Lung (tissue), 12 donors: ENCODE data around the gene LAMB4. TPM values are rescaled to one million over a fixed set of nuclear protein-coding genes. Genes with fewer than 3 reads are reported as not detected.

ENCODE experiments used
- ATAC-seq: fragments of 200-7000 bp; cut with Tn5 transposase; one replicate; pipeline ENCODE4 v1.9.1; 2020; ENCODE audit warnings: moderate number of reproducible peaks; ENCODE audit not compliant: insufficient read depth, low FRiP score
- DNase-seq, 3 donors: peaks; one replicate each; pipeline ENCODE4 v3.0.0-alpha.2; 2013 to 2017
- H3K27ac ChIP-seq, 2 donors: one replicate each; pipeline ENCODE4 v1.5.1; 2013; ENCODE audit warnings: mild to moderate bottlenecking in 2 of 2, moderate library complexity in 2 of 2, control low read depth in 1 of 2, inconsistent platforms in 1 of 2, low read depth in 1 of 2, low read length in 1 of 2
- H3K27me3 ChIP-seq, 3 donors: one replicate each; pipeline ENCODE4 v1.5.1; 2013; ENCODE audit warnings: low read length in 2 of 3; ENCODE audit not compliant: control insufficient read depth in 3 of 3, insufficient read depth in 3 of 3
- H3K36me3 ChIP-seq, 4 donors: one replicate each; pipeline ENCODE4 v1.5.1; 2013; ENCODE audit warnings: low read length in 4 of 4, mild to moderate bottlenecking in 1 of 4, moderate library complexity in 1 of 4; ENCODE audit not compliant: control insufficient read depth in 4 of 4, insufficient read depth in 4 of 4
- H3K4me1 ChIP-seq, 5 donors: one replicate each; pipeline ENCODE4 v1.5.1; 2013; ENCODE audit warnings: low read length in 5 of 5, mild to moderate bottlenecking in 2 of 5, moderate library complexity in 1 of 5; ENCODE audit not compliant: control insufficient read depth in 5 of 5, insufficient read depth in 5 of 5
- H3K4me3 ChIP-seq: one replicate; pipeline ENCODE4 v1.5.1; 2013; ENCODE audit warnings: mild to moderate bottlenecking, control low read depth, moderate library complexity
- H3K9ac ChIP-seq, 2 donors: one replicate each; pipeline ENCODE4 v1.5.1; 2013; ENCODE audit warnings: low read length in 2 of 2, control low read depth in 1 of 2; ENCODE audit not compliant: insufficient read depth in 1 of 2
- H3K9me3 ChIP-seq, 4 donors: one replicate each; pipeline ENCODE4 v1.5.1; 2013; ENCODE audit warnings: low read length in 3 of 4, mild to moderate bottlenecking in 1 of 4, moderate library complexity in 1 of 4; ENCODE audit not compliant: control insufficient read depth in 4 of 4, insufficient read depth in 3 of 4
- CTCF ChIP-seq: IDR thresholded peaks from 2 replicates; pipeline ENCODE4 v1.5.1; 2012; ENCODE audit warnings: mild to moderate bottlenecking; ENCODE audit errors: control extremely low read depth, extremely low read depth
- WGBS, 2 donors: extraction: QIAGEN DNeasy Blood & Tissue Kit; methylation state at CpG; one replicate each; pipeline ENCODE4 v1.1.7; 2013; 5-methylcytosine and 5-hydroxymethylcytosine counted together
- polyA plus RNA-seq, 2 donors: library from polyadenylated mRNA; stranded (reverse); fragments of 200-250 nt; gene quantifications; one replicate each; pipeline ENCODE4 v1.2.1, GENCODE V29; 2013
- total RNA-seq, 2 donors: library from RNA; depleted of rRNA in 1 of 2; stranded (reverse); fragments of >200 nt in 1 of 2; gene quantifications; one replicate each; pipeline ENCODE4 v1.2.1, GENCODE V29; 2014 to 2021
- donor health status: control.
- donor health status: control.
- donor health status: Bipolar disorder and iron deficiency.
- donor health status: healthy.
- donor health status: DM: yes; HTN: yes; CAD: no.

The LAMB4 gene
- total and polyA plus RNA-seq, 4 donors, result 0.06 to 0.63 (median 0.28) TPM

DNA sequence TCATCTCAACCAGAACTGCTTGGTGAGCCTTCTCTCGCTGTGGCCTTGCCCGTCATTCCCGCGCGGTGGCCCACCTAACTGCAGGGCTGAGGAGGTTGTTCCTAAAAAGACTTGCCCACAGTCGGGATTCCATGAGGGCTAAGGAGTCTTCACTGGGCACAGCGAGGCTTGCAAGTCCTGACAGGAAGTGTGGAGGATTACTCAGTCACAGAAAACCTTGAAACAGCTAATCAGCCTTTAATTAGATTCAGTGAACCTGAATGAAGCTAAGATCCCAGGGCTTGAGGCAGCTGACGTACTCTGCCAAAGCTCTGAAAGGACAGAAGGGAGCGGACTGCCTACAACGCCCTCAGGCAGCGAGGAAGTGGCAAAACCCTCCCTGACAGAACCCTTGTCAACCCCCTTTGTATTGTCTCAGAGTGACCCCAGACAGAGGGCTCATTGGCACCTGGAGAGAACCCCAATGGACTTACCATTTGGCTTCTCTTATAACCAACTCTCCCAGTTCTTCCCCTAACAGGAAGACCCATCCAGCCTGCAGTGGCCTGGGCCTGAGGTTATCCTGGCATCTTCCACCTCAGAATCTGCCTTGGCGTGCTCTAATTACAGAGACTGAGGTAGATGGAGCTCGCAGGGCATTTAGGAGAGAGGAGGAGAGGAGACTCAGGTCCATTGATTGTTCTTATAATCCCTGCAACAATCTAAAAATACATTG lies 2.5 kb upstream of the LAMB4 start:
- no peak for ATAC-seq

DNA sequence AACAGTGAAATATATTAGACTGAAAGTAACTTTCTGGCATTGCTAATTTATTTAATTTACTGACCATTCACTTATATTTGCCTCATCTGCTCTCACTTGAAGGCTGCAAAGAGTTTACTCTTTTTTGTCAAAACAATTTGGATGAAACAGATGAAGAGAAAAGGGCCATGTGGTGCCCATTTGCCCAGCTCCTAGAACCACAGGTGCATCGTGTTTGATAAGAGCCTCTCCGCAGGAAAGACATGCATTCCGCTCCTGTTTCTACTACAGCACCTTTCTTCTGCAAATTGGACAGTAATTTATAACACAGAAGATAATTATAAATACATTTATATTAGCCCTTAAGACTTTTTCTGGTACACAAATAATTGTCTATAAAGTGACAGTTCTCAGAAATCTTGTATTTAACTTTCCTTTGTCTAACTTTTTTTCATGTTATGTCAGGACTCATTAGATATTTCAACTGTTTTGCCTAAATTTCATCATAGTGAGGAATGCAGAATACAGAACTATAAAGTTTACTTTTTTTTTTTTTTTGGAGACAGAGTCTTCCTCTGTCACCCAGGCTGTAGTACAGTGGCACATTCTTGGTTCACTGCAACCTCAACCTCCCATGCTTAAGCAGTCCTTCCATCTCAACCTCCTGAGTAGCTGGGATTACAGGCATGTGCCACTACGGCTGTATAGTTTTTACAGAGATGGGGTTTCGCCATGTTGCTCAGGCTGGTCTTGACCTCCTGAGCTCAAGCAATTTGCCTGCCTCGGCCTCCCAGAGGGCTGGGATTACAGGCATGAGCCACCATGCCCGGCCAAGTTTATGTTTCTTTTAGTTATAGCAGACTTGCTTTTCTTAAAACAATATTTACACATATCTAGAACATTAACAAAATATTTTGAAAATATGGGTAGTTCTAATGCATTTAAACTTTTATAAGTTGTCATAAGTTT lies 869 bp downstream of the LAMB4 start:
- ATAC-seq (no peak), DNase-seq (no peak)
- Histone ChIP-seq H3K27me3 (no peaks in the 10 kb centered on the region), H3K27ac (no peak overlapping the region), H3K4me3 (no peak overlapping the region), H3K9ac (no peak overlapping the region), H3K36me3 (no peaks in the 10 kb centered on the region), H3K4me1 (no peaks in the 10 kb centered on the region), H3K9me3 (no peaks in the 10 kb centered on the region)
- 88 to 90% methylated on average over 7 of the region's 7 CpGs for WGBS, 2 donors
- no peak for TF ChIP-seq CTCF

More for the DNA sequence above, 2.5 kb upstream of the LAMB4 start:
- H3K9ac ChIP-seq, result no peak overlapping the region
- no peak for DNase-seq
- no peak for TF ChIP-seq CTCF
- no peak overlapping the region for H3K27ac ChIP-seq
- no peaks in the 10 kb centered on the region for H3K36me3 ChIP-seq
- 92 to 93% methylated on average over 13 of the region's 13 CpGs for WGBS, 2 donors
- no peak overlapping the region for H3K4me3 ChIP-seq
- no peaks in the 10 kb centered on the region for H3K9me3 ChIP-seq
- no peaks in the 10 kb centered on the region for H3K27me3 ChIP-seq
- H3K4me1 ChIP-seq, result no peaks in the 10 kb centered on the region

DNA sequence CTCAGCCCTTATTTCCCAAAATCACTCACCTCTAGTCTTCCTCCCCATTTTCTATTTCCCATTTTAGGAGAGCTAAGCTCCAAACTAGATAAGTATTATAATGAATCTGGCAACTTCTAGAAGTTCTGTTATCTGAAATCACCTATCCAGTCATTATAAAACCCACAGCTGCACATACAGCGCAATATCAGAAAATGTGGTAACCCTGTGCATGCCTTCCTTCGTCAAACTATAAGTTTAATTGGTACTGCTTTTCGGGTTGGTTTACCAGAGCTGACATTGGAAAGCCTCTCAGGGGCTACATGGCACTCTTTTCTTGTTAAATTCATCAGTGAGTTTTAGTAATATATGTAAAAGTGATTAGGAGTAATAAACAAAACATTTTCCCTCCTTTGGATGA lies 1.6 kb downstream of the LAMB4 start:
- Histone ChIP-seq H3K36me3 (no peaks in the 10 kb centered on the region), H3K27ac (no peak overlapping the region), H3K4me1 (no peaks in the 10 kb centered on the region), H3K27me3 (no peaks in the 10 kb centered on the region), H3K9me3 (no peaks in the 10 kb centered on the region), H3K9ac (no peak overlapping the region), H3K4me3 (no peak overlapping the region)
- DNase-seq (no peak), ATAC-seq (no peak)
- no peak for TF ChIP-seq CTCF
- WGBS, 2 donors, result 89 to 94% methylated on average over 3 of the region's 3 CpGs
